Colonic mucosa (tissue), 4 donors: Measurements from ENCODE around the gene PHF19. TPM values are rescaled to one million over a fixed set of nuclear protein-coding genes. Genes with fewer than 3 reads are reported as not detected.

Experiments
- DNase-seq: peaks from one replicate; pipeline ENCODE4 v3.0.0-alpha.2; 2020
- H3K27ac ChIP-seq: fragments of 200-600 bp; one replicate; pipeline ENCODE4 v1.8.0; 2021
- H3K27me3 ChIP-seq: fragments of 200-600 bp; one replicate; pipeline ENCODE4 v1.8.0; 2021
- H3K36me3 ChIP-seq: fragments of 200-600 bp; one replicate; pipeline ENCODE4 v1.8.0; 2021
- H3K4me1 ChIP-seq: fragments of 200-600 bp; one replicate; pipeline ENCODE4 v1.8.0; 2021; ENCODE audit warnings: mild to moderate bottlenecking
- H3K4me3 ChIP-seq: fragments of 200-600 bp; one replicate; pipeline ENCODE4 v1.8.0; 2021
- H3K9ac ChIP-seq, 2 donors: one replicate each; pipeline ENCODE4 v1.7.0; 2013; ENCODE audit warnings: control low read depth in 2 of 2, low read depth in 2 of 2, low read length in 2 of 2
- H3K9me3 ChIP-seq: fragments of 200-600 bp; one replicate; pipeline ENCODE4 v1.8.0; 2021
- intact Hi-C: fragments of 100-400 bp; cut with DNase I; formaldehyde crosslinking; loops from one replicate; pipeline ENCODE4 v1.14.1; 2022
- total RNA-seq, 2 donors: library from RNA; stranded (reverse); fragmentation: NEBNext Ultra II Directional in 1 of 2; extraction: Animal tissue kit (Norgen Biotek cat#: 25700) in 1 of 2; gene quantifications; one replicate each; pipeline ENCODE4 v1.2.1, GENCODE V29; 2021
- TF ChIP-seq, protein P1 (sequence below): fragments of 200-600 bp; IDR thresholded peaks from one replicate; pipeline ENCODE4 v1.8.0; 2022; ENCODE audit warnings: antibody characterized with exemption, mild to moderate bottlenecking
- donor health status: healthy.
- donor health status: DM: no; HTN: no; CAD: no.
- donor health status: DM: no; HTN: no; CAD: no.

Gene PHF19
- total RNA-seq, 2 donors from 2014 or later, result 23.8 to 50.3 TPM

GRCh38 chr9:120910643-120911042, 33.7 kb upstream of the PHF19 start:
- Histone ChIP-seq H3K9ac (no peak overlapping the region), H3K27me3 (no peaks in the 10 kb centered on the region), H3K4me1 (no peaks in the 10 kb centered on the region), H3K9me3 (no peaks in the 10 kb centered on the region), H3K36me3 (no peaks in the 10 kb centered on the region), H3K4me3 (no peak overlapping the region), H3K27ac (no peak overlapping the region)
- DNase-seq, result no peak
- intact Hi-C loops, result no loop called here
- TF ChIP-seq, protein P1, sequence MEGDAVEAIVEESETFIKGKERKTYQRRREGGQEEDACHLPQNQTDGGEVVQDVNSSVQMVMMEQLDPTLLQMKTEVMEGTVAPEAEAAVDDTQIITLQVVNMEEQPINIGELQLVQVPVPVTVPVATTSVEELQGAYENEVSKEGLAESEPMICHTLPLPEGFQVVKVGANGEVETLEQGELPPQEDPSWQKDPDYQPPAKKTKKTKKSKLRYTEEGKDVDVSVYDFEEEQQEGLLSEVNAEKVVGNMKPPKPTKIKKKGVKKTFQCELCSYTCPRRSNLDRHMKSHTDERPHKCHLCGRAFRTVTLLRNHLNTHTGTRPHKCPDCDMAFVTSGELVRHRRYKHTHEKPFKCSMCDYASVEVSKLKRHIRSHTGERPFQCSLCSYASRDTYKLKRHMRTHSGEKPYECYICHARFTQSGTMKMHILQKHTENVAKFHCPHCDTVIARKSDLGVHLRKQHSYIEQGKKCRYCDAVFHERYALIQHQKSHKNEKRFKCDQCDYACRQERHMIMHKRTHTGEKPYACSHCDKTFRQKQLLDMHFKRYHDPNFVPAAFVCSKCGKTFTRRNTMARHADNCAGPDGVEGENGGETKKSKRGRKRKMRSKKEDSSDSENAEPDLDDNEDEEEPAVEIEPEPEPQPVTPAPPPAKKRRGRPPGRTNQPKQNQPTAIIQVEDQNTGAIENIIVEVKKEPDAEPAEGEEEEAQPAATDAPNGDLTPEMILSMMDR, result no peak

- Histone ChIP-seq H3K27me3 (no peaks in the 10 kb centered on the region), H3K9me3 (no peaks in the 10 kb centered on the region), H3K4me3 (no peak overlapping the region), H3K27ac (no peak overlapping the region), H3K36me3 (no peaks in the 10 kb centered on the region), H3K4me1 (no peaks in the 10 kb centered on the region), H3K9ac (no peak overlapping the region)
- DNase-seq, result no peak
- intact Hi-C loops, result no loop called here
- TF ChIP-seq, protein P1, result no peak
Measured at GRCh38 chr9:120909904-120910303, 32.9 kb upstream of the PHF19 start.

DNA sequence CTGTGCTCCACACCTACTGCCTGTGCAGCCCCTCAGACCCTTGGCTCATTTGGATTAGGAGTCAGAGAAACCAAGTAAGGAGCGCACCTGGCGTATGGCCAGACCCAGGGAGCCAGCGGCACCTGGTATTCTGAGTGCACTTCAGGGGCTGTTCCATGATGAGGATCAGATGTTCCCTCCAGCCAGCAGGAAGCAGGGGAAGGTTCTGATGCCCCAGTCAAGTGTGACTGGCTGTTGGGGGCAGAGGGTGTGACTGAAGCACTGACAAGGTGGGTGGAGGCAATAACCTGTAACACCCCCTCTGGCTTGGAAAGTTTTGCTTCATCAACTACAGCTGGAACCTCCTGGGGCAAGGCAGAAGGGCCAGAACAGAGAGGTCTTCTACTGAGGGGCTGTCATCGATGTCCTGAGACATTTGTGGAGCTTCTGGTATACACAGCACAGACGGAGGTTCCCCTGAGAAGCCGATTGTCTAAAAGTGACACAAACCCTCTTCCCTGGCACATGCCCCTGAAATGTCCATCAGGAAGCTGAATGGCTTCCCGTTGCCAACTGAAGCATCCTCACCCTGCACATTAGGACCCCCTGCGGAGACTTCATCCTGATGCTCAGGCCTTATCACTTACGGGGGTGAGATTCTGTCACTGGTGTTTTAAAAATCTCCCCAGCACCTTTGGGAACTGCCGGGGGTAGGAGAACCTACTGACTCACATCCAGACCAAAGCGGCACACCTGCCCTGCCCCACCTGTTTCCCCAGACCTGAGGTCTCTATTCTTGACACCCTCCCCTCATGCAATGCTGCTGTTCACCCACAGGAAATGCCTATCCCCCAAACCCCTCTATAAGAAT, 28.6 kb upstream of the PHF19 start:
- no peak overlapping the region for H3K9ac ChIP-seq
- H3K27ac ChIP-seq, result no peak overlapping the region
- intact Hi-C loops, result no loop called here
- no peak for DNase-seq
- H3K27me3 ChIP-seq, result no peaks in the 10 kb centered on the region
- H3K9me3 ChIP-seq, result no peaks in the 10 kb centered on the region
- no peaks in the 10 kb centered on the region for H3K4me1 ChIP-seq
- no peaks in the 10 kb centered on the region for H3K36me3 ChIP-seq
- TF ChIP-seq, protein P1, result no peak
- H3K4me3 ChIP-seq, result no peak overlapping the region

GRCh38 chr9:120904978-120905301, 28.0 kb upstream of the PHF19 start:
- TF ChIP-seq, protein P1, result no peak
- Histone ChIP-seq H3K9ac (no peak overlapping the region), H3K27ac (no peak overlapping the region), H3K4me3 (no peak overlapping the region), H3K9me3 (no peaks in the 10 kb centered on the region), H3K4me1 (no peaks in the 10 kb centered on the region), H3K36me3 (no peaks in the 10 kb centered on the region), H3K27me3 (no peaks in the 10 kb centered on the region)
- DNase-seq, result no peak
- intact Hi-C loops, result no loop called here

- TF ChIP-seq, protein P1, result no peak
- H3K27me3 ChIP-seq, result no peaks in the 10 kb centered on the region
- DNase-seq, result no peak
- H3K9ac ChIP-seq, result no peak overlapping the region
- intact Hi-C loops, result no loop called here
- H3K27ac ChIP-seq, result no peak overlapping the region
- no peak overlapping the region for H3K4me3 ChIP-seq
- no peaks in the 10 kb centered on the region for H3K9me3 ChIP-seq
- H3K36me3 ChIP-seq, result no peaks in the 10 kb centered on the region
- no peaks in the 10 kb centered on the region for H3K4me1 ChIP-seq
Measured at GRCh38 chr9:120904061-120904977, 27.3 kb upstream of the PHF19 start.
